Measurements from ENCODE around the gene DNHD1.

GRCh38 chr11:6615882-6616585 lies 119.0 kb downstream of the DNHD1 start:
- no peak for TF ChIP-seq POLR2AphosphoS5 (IDR thresholded peaks at IDR 0.05; ENCODE audit: low read depth, low read length)
- TF ChIP-seq POLR2A (IDR thresholded peaks at IDR 0.05; ENCODE audit: low read depth, low read length): no peak

All from GM12892 (cell line).